ENCODE measurements around the gene OPTC. TPM values are rescaled to one million over a fixed set of nuclear protein-coding genes. Genes with fewer than 3 reads are reported as not detected.

OPTC gene
- total and polyA plus RNA-seq, 3 donors from 2014 or later, result 0.55 to 1.1 (median 0.87) TPM

DNA sequence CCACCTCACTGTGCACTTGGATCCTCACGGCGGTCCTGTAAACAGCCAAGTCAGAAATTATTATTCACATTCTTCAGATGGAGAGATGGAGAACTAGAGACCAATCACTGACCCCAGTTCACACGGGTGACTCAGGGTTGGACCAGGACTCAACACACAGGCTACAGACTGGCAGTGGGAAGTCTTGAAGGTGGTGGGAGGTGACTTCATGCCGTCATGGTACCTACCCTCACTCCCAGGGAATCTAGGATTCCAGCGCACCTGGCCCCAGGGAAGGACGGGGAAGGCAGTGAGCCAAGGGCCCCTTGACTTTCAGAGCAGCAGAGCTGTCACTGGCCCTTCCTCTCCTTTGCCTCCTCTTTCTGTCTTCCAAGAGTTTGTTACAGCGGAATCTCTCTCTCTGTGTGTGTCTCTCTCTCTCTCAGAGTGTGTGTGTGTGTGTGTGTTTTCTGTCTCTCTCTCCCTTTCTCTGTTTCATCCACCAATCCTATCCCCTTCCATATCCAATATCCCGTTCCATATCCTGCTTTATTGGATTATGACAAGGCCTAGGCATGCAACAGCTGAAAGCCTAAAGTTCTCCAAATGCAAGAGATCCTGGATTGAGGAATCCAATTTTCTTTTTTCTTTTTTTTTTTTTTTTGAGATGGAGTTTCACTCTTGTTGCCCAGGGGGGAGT, 11.7 kb downstream of the OPTC start:
- Histone ChIP-seq H3K27me3 (no peaks in the 10 kb centered on the region), H3K4me3 (no peak overlapping the region), H3K4me1 (peaks cover 22% of the 10 kb centered on the region), H3K36me3 (ENCODE audit: low read depth, missing control alignments) (no peaks in the 10 kb centered on the region), H3K9me3 (no peaks in the 10 kb centered on the region), H3K27ac (no peak overlapping the region)
- DNase-seq, result no peak
- intact Hi-C loops (cut with DNase I; ENCODE audit: low total_unique reads), result loop anchor here (10.0 kb wide), 1 partner anchor 129 kb away; no protein-coding TSS in a partner anchor
- TF ChIP-seq, protein P1, sequence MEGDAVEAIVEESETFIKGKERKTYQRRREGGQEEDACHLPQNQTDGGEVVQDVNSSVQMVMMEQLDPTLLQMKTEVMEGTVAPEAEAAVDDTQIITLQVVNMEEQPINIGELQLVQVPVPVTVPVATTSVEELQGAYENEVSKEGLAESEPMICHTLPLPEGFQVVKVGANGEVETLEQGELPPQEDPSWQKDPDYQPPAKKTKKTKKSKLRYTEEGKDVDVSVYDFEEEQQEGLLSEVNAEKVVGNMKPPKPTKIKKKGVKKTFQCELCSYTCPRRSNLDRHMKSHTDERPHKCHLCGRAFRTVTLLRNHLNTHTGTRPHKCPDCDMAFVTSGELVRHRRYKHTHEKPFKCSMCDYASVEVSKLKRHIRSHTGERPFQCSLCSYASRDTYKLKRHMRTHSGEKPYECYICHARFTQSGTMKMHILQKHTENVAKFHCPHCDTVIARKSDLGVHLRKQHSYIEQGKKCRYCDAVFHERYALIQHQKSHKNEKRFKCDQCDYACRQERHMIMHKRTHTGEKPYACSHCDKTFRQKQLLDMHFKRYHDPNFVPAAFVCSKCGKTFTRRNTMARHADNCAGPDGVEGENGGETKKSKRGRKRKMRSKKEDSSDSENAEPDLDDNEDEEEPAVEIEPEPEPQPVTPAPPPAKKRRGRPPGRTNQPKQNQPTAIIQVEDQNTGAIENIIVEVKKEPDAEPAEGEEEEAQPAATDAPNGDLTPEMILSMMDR (IDR thresholded peaks at IDR 0.05), result no peak
- no peak for TF ChIP-seq POLR2A (IDR thresholded peaks at IDR 0.05)
- 86 to 89% methylated on average over 6 to 8 of the region's 8 CpGs for WGBS, 2 donors

DNA sequence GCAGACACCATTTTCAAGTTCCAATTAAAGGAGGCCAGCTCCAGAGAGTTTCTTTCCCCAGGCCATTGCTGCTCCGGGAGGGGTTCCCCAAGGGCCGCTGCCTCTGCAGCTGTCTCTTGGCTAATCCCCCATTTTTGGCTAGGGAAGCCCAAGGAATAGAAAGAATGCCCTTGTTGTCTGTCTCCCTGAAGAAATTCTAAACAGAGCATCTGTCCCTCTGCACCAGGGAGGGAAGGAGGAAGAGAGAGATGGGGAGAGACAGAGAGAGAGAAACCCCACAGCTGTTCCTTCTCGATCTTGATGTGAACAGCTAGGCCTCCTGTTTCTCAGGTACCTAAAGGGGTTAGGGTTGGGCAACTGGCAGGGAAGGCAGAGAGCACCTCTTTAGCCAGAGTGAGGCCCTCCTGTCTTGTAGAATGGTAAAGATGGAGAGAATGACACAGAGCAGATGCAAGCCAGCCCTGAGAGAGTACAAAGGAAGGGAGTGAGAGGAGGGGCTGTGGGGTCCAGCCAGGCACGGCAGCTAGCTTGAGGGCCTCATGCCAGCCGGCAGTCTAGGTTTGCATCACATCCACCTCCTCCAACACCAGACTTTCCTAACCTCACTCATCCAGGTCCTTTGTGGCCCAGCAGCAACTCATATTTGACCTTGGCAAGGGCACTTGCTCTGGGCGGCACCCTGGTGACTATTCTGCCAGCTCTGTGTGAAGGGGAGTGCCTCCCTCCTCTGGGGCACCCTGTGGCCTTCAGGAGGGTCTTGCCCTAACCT, 13.1 kb downstream of the OPTC start:
- H3K4me3 ChIP-seq, result no peak overlapping the region
- no peaks in the 10 kb centered on the region for H3K9me3 ChIP-seq
- no peaks in the 10 kb centered on the region for H3K36me3 ChIP-seq (ENCODE audit: low read depth, missing control alignments)
- 42 to 46% methylated on average over 6 of the region's 6 CpGs for WGBS, 2 donors
- H3K27me3 ChIP-seq, result no peaks in the 10 kb centered on the region
- peaks cover 22% of the 10 kb centered on the region for H3K4me1 ChIP-seq
- TF ChIP-seq, protein P1 (IDR thresholded peaks at IDR 0.05), result no peak
- no peak overlapping the region for H3K27ac ChIP-seq
- no peak for DNase-seq
- intact Hi-C loops (cut with DNase I; ENCODE audit: low total_unique reads), result loop anchor here (10.0 kb wide), 1 partner anchor 128 kb away; no protein-coding TSS in a partner anchor

DNA sequence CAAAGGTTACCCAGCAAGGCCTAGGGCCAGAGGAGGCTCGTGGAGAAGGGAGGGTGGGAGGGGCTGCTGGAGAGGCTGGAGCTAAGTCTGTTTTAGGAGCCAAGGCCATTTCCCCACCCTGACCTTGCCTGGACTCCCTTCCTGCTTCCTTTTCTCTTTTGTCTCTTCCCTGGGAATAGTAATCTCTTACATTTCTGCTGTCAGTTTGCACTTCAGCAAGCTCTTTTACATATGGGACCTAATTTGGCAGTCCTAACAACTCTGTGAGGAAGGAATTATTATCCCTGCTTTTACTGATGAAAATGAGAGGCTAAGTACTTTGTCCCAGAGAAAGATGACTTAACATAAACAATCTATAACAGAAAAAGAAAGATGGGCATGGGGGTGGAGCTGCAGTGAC, 13.8 kb downstream of the OPTC start:
- no peak for DNase-seq
- H3K4me1 ChIP-seq, result peaks cover 22% of the 10 kb centered on the region
- no peaks in the 10 kb centered on the region for H3K27me3 ChIP-seq
- TF ChIP-seq, protein P1 (IDR thresholded peaks at IDR 0.05), result no peak
- TF ChIP-seq POLR2A (IDR thresholded peaks at IDR 0.05), result no peak
- no peak overlapping the region for H3K27ac ChIP-seq
- H3K36me3 ChIP-seq (ENCODE audit: low read depth, missing control alignments), result no peaks in the 10 kb centered on the region
- intact Hi-C loops (cut with DNase I; ENCODE audit: low total_unique reads), result loop anchor here (10.0 kb wide), 1 partner anchor 127 kb away; no protein-coding TSS in a partner anchor
- WGBS, 2 donors, result 16 to 22% methylated on average over 1 of the region's 1 CpG
- H3K9me3 ChIP-seq, result no peaks in the 10 kb centered on the region
- H3K4me3 ChIP-seq, result no peak overlapping the region

DNA sequence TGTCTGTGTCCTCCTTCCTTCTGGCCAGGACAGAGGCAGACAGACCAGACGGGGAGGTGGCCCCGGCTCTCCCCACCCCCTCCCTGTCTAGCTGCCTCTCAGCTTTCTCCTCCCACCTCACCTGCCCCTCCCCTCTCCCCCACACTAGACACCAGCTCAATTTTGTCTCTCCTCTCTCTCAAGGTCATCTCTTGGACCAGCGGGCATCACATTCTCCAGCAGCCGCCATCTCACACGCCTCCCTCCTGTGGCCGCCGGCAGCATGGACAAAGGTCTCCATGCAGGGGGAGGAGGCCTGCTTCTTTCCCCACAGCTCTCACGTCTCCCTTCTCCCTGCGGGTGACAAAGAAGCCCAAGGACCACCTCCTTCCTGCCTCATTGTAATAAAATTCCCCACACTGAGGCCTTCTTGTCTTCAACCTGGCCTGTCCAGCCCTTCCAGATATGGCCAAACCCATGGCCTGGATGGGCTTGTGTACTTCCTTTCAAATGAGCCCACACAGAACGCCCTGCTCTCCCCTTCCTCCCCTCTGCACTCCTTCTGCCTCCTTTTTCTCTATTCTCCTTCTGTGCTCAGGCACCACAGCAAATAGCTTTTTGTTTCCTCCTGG, 14.6 kb downstream of the OPTC start:
- no peaks in the 10 kb centered on the region for H3K27me3 ChIP-seq

More for the DNA sequence above, 14.6 kb downstream of the OPTC start:
- no peak for TF ChIP-seq POLR2A (IDR thresholded peaks at IDR 0.05)
- TF ChIP-seq, protein P1 (IDR thresholded peaks at IDR 0.05), result no peak
- H3K27ac ChIP-seq, result no peak overlapping the region
- WGBS, 2 donors, result 62 to 77% methylated on average over 10 of the region's 10 CpGs
- intact Hi-C loops (cut with DNase I; ENCODE audit: low total_unique reads), result loop anchor here (10.0 kb wide), 1 partner anchor 126 kb away; no protein-coding TSS in a partner anchor
- peaks cover 27% of the 10 kb centered on the region for H3K4me1 ChIP-seq
- H3K9me3 ChIP-seq, result no peaks in the 10 kb centered on the region
- no peak overlapping the region for H3K4me3 ChIP-seq
- DNase-seq, result peak; percentile 33
- no peaks in the 10 kb centered on the region for H3K36me3 ChIP-seq (ENCODE audit: low read depth, missing control alignments)
